B cell (primary cell): ENCODE measurements around the gene CEP63. TPM values are rescaled to one million over a fixed set of nuclear protein-coding genes. Genes with fewer than 3 reads are reported as not detected.

Experiments used
- ATAC-seq: fragments of 200-7000 bp; cut with Tn5 transposase; one replicate; pipeline ENCODE4 v1.10.0; 2021; ENCODE audit warnings: low read depth, mild to moderate bottlenecking, moderate number of reproducible peaks, moderate library complexity
- CTCF ChIA-PET: fragments of 350-600 bp; sonication (Branson Sonifier 250); formaldehyde crosslinking; loops from one replicate; lab custom pipeline; 2021; ENCODE audit warnings: antibody characterized with exemption, inconsistent platforms; lab: Charles Lee
- POLR2A ChIA-PET: fragments of 350-600 bp; sonication (Branson Sonifier 250); formaldehyde crosslinking; loops from one replicate; lab custom pipeline; 2021; ENCODE audit warnings: antibody characterized with exemption; lab: Charles Lee
- DNase-seq: peaks from one replicate; pipeline ENCODE4 v3.0.0; 2013
- H2AFZ ChIP-seq: 2 replicates; pipeline ENCODE4 v1.6.1; 2012; ENCODE audit warnings: mild to moderate bottlenecking, low read depth, low read length; ENCODE audit not compliant: insufficient read depth, poor library complexity, severe bottlenecking
- H3K27ac ChIP-seq, 2 donors: 1 replicate in 1 of 2; 2 replicates in 1 of 2; pipeline ENCODE4 v1.5.1; 2012 to 2013; ENCODE audit warnings: low read length in 2 of 2, mild to moderate bottlenecking in 2 of 2, moderate library complexity in 1 of 2
- H3K27me3 ChIP-seq, 4 experiments: fragments of 200-600 bp in 1 of 4; sonication (generic) in 1 of 4; replicated peaks in 1 of 4; 1 replicate in 2 of 4; 2 replicates in 2 of 4; pipeline versions ENCODE4 v1.6.1 to v1.7.0; 2013 to 2016; ENCODE audit warnings: low read length in 3 of 4, mild to moderate bottlenecking in 2 of 4, mixed read lengths in 1 of 4, moderate library complexity in 1 of 4; ENCODE audit not compliant: insufficient read depth in 4 of 4, control insufficient read depth in 3 of 4; ENCODE audit errors: control extremely low read depth in 1 of 4
- H3K36me3 ChIP-seq, 2 experiments: replicated peaks in 1 of 2; 1 replicate in 1 of 2; 2 replicates in 1 of 2; pipeline versions ENCODE4 v1.6.1 to v1.7.1; 2013; ENCODE audit warnings: low read length in 1 of 2; ENCODE audit not compliant: insufficient read depth in 2 of 2, control insufficient read depth in 1 of 2; ENCODE audit errors: control extremely low read depth in 1 of 2, extremely low read depth in 1 of 2
- H3K4me1 ChIP-seq, 2 donors: fragments of 200-600 bp in 1 of 2; sonication (generic) in 1 of 2; 1 replicate in 1 of 2; 2 replicates in 1 of 2; pipeline versions ENCODE4 v1.5.1 to v1.6.1; 2013 to 2017; ENCODE audit warnings: low read length in 2 of 2; ENCODE audit not compliant: control insufficient read depth in 2 of 2, insufficient read depth in 2 of 2
- H3K4me2 ChIP-seq: replicated peaks from 2 replicates; pipeline ENCODE3; 2012; ENCODE audit warnings: mild to moderate bottlenecking, low read depth, low read length; ENCODE audit not compliant: poor library complexity, severe bottlenecking
- H3K4me3 ChIP-seq, 5 experiments: fragments of 200-600 bp in 1 of 5; sonication (generic) in 1 of 5; 1 replicate in 3 of 5; 2 replicates in 2 of 5; pipeline versions ENCODE4 v1.5.1 to v1.7.0; 2011 to 2016; ENCODE audit warnings: low read length in 4 of 5, mild to moderate bottlenecking in 4 of 5, low read depth in 2 of 5, control low read depth in 1 of 5, moderate library complexity in 1 of 5; ENCODE audit not compliant: insufficient read depth in 1 of 5; ENCODE audit errors: control extremely low read depth in 1 of 5, extremely low read depth in 1 of 5
- H3K79me2 ChIP-seq: fragments of 200-600 bp; sonication (generic); one replicate; pipeline ENCODE4 v1.6.0; 2016; ENCODE audit warnings: low read length; ENCODE audit not compliant: control insufficient read depth, insufficient read depth
- H3K9ac ChIP-seq: fragments of 200-600 bp; sonication (generic); 2 replicates; pipeline ENCODE4 v1.6.1; 2017; ENCODE audit warnings: mild to moderate bottlenecking, low read length, moderate library complexity
- H3K9me3 ChIP-seq, 3 donors: one replicate each; pipeline versions ENCODE4 v1.6.1 to v1.7.1; 2013; ENCODE audit warnings: low read length in 2 of 3; ENCODE audit not compliant: control insufficient read depth in 2 of 3, insufficient read depth in 1 of 3; ENCODE audit errors: control extremely low read depth in 1 of 3
- H4K20me1 ChIP-seq: 2 replicates; pipeline ENCODE4 v1.6.0; 2012; ENCODE audit warnings: mild to moderate bottlenecking, low read length; ENCODE audit not compliant: insufficient read depth, control insufficient read depth, poor library complexity, severe bottlenecking
- H3K27ac Mint-ChIP-seq: one replicate; pipeline ENCODE4 v1.8.0; 2021; ENCODE audit warnings: mixed read lengths
- H3K27me3 Mint-ChIP-seq: one replicate; pipeline ENCODE4 v1.8.0; 2021; ENCODE audit warnings: mixed read lengths
- H3K4me1 Mint-ChIP-seq: one replicate; pipeline ENCODE4 v1.8.0; 2021; ENCODE audit warnings: mixed read lengths
- H3K4me3 Mint-ChIP-seq: one replicate; pipeline ENCODE4 v1.8.0; 2021; ENCODE audit warnings: mixed read lengths
- H3K9me3 Mint-ChIP-seq: one replicate; pipeline ENCODE4 v1.8.0; 2022; ENCODE audit warnings: mixed read lengths; ENCODE audit not compliant: insufficient read depth
- EZH2 ChIP-seq: IDR thresholded peaks from 2 replicates; pipeline ENCODE4 v1.6.1; 2012; ENCODE audit warnings: borderline replicate concordance, low read depth, mild to moderate bottlenecking, moderate library complexity, low read length; ENCODE audit not compliant: insufficient read depth, poor library complexity, severe bottlenecking
- WGBS: methylation state at CpG from one replicate; pipeline ENCODE4 v1.1.5; 2013; ENCODE audit warnings: missing lambda C conversion rate; ENCODE audit not compliant: insufficient coverage; 5-methylcytosine and 5-hydroxymethylcytosine counted together
- intact Hi-C: fragments of 100-400 bp; cut with micrococcal nuclease; formaldehyde crosslinking; loops from one replicate; pipeline ENCODE4 v1.10.0; 2022
- polyA plus RNA-seq: library from polyadenylated mRNA; depleted of rRNA; stranded (reverse); fragments of >200 nt; gene quantifications from 2 replicates; pipeline ENCODE4 v1.2.3, GENCODE V29; 2012
- total RNA-seq, 2 donors: library from RNA; stranded (reverse); fragments of 120-200 nt in 1 of 2; gene quantifications; 1 replicate in 1 of 2; 2 replicates in 1 of 2; pipeline versions ENCODE4 v1.2.3 to v1.2.4, GENCODE V29; 2013 to 2022
- TF ChIP-seq, protein P1 (sequence below): fragments of 200-600 bp; IDR thresholded peaks from one replicate; pipeline ENCODE4 v1.8.0; 2022; ENCODE audit warnings: antibody characterized with exemption, mild to moderate bottlenecking

Gene CEP63
- total and polyA plus RNA-seq, 2 donors (not counting 1 experiment from before 2014, with no cell fraction given), result 9.6 to 35.6 TPM

DNA sequence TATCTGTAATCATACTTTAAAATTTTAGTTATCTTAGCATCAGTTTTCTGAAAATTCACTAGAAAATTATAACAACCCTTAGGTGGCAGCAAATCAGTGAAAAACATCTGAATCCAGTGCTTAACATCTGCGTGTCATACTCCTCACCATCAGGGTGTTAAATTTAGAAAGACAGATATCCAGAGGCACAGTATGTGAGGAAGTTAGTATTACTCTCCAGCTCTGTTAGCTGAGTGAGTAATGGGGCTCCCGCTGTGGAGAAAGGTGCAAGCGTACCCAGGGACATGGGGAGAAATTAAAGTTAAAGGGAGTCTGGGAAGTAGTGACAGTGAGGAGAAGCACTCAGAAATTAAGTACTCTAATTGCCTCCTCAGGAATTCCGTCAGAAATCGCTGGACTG is 50.9 kb downstream of the CEP63 start:
- H2AFZ ChIP-seq, result no peak overlapping the region
- H3K9ac ChIP-seq, result no peak overlapping the region
- ChIA-PET POLR2A (no interaction called here), CTCF (no interaction called here)
- H3K27ac ChIP-seq, result no peak overlapping the region
- Mint-ChIP-seq H3K9me3 (no peaks in the 10 kb centered on the region), H3K4me1 (no peaks in the 10 kb centered on the region), H3K27me3 (no peaks in the 10 kb centered on the region), H3K27ac (no peak overlapping the region), H3K4me3 (no peak overlapping the region)
- no peaks in the 10 kb centered on the region for H3K9me3 ChIP-seq
- H4K20me1 ChIP-seq, result no peaks in the 10 kb centered on the region
- peaks cover 18 to 47% of the 10 kb centered on the region in 2 experiments for H3K36me3 ChIP-seq
- ATAC-seq, result no peak
- 100% methylated on average over 4 of the region's 5 CpGs for WGBS
- intact Hi-C loops, result no loop called here
- no peaks in the 10 kb centered on the region for H3K27me3 ChIP-seq
- no peak overlapping the region for H3K4me2 ChIP-seq
- H3K79me2 ChIP-seq, result no peaks in the 10 kb centered on the region
- no peak for TF ChIP-seq EZH2
- TF ChIP-seq, protein P1, sequence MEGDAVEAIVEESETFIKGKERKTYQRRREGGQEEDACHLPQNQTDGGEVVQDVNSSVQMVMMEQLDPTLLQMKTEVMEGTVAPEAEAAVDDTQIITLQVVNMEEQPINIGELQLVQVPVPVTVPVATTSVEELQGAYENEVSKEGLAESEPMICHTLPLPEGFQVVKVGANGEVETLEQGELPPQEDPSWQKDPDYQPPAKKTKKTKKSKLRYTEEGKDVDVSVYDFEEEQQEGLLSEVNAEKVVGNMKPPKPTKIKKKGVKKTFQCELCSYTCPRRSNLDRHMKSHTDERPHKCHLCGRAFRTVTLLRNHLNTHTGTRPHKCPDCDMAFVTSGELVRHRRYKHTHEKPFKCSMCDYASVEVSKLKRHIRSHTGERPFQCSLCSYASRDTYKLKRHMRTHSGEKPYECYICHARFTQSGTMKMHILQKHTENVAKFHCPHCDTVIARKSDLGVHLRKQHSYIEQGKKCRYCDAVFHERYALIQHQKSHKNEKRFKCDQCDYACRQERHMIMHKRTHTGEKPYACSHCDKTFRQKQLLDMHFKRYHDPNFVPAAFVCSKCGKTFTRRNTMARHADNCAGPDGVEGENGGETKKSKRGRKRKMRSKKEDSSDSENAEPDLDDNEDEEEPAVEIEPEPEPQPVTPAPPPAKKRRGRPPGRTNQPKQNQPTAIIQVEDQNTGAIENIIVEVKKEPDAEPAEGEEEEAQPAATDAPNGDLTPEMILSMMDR, result no peak
- no peak overlapping the region for H3K4me3 ChIP-seq
- no peak for DNase-seq
- no peaks in the 10 kb centered on the region for H3K4me1 ChIP-seq

DNA sequence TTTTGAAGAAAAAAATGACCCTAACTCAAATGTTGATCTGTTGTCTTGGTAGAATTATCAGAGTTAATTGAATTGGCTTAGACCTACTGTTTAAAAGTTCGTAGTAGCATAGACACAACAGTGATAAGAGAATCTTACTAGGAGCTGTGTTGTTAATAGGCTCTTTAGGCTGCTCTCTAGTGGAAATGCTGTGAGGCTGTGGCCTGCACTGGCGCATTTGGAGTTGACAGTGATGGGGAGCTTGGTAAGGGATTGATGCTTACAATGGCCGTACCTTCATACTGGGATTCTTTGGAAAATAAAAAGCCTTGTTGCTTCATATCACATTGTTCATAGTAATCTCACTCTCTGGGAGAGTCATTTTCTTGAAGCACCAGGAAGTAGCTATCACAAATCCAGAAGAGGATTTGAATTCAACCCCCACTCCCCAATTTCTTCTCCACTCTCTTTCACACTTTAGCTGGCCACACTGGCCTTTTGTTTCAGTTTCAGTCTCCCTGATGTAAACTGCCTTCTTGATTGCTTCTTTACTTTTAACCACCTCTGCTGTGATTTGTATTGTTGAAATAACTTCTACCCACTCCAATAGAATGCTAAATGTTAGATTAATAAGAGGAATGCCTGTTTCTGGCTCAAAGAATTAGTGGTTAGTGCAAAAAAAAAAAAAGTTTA is 56.6 kb downstream of the CEP63 start:
- intact Hi-C loops, result no loop called here
- no peaks in the 10 kb centered on the region for H3K27me3 ChIP-seq
- no peaks in the 10 kb centered on the region for H3K4me1 ChIP-seq
- H3K4me3 Mint-ChIP-seq, result no peak overlapping the region
- no peaks in the 10 kb centered on the region for H3K4me1 Mint-ChIP-seq
- H3K27ac Mint-ChIP-seq, result no peak overlapping the region
- TF ChIP-seq, protein P1, result no peak
- no peak for TF ChIP-seq EZH2
- H3K9ac ChIP-seq, result no peak overlapping the region
- ChIA-PET CTCF (no interaction called here), POLR2A (interaction anchor here (0.6 kb wide), 1 partner anchor 1354 kb away, joined by 3 read pairs; no protein-coding TSS in a partner anchor)
- no peaks in the 10 kb centered on the region for H3K79me2 ChIP-seq
- ATAC-seq, result no peak
- peaks cover 4 to 26% of the 10 kb centered on the region in 2 experiments for H3K36me3 ChIP-seq
- no peaks in the 10 kb centered on the region for H3K9me3 Mint-ChIP-seq
- no peak overlapping the region for H3K4me2 ChIP-seq
- no peak overlapping the region for H3K4me3 ChIP-seq
- no peak overlapping the region for H2AFZ ChIP-seq
- H3K27ac ChIP-seq, result no peak overlapping the region
- H4K20me1 ChIP-seq, result no peaks in the 10 kb centered on the region
- 80% methylated on average over 1 of the region's 3 CpGs for WGBS
- no peaks in the 10 kb centered on the region for H3K9me3 ChIP-seq
- no peaks in the 10 kb centered on the region for H3K27me3 Mint-ChIP-seq
- no peak for DNase-seq
